Parathyroid adenoma (tissue), 2 donors: ENCODE data around the gene KMT5C.

Experiments
- H2AFZ ChIP-seq: fragments of 300-600 bp; sonication (generic); one replicate; pipeline ENCODE4 v1.7.0; 2017; ENCODE audit warnings: antibody characterized with exemption, mild to moderate bottlenecking
- H3K27ac ChIP-seq: fragments of 300-600 bp; sonication (generic); one replicate; pipeline ENCODE4 v1.7.0; 2017
- H3K27me3 ChIP-seq: fragments of 300-600 bp; sonication (generic); one replicate; pipeline ENCODE4 v1.7.0; 2017; ENCODE audit warnings: low read length; ENCODE audit not compliant: control insufficient read depth, insufficient read depth
- H3K36me3 ChIP-seq: fragments of 300-600 bp; sonication (generic); one replicate; pipeline ENCODE4 v1.7.0; 2017; ENCODE audit warnings: low read length; ENCODE audit not compliant: control insufficient read depth, insufficient read depth
- H3K4me1 ChIP-seq: fragments of 300-600 bp; sonication (generic); one replicate; pipeline ENCODE4 v1.7.0; 2017; ENCODE audit warnings: control low read depth
- H3K4me2 ChIP-seq: fragments of 300-600 bp; sonication (generic); one replicate; pipeline ENCODE4 v1.7.0; 2017; ENCODE audit warnings: low read length
- H3K4me3 ChIP-seq: fragments of 300-600 bp; sonication (generic); one replicate; pipeline ENCODE4 v1.7.0; 2017; ENCODE audit warnings: low read depth, low read length
- H3K79me2 ChIP-seq: fragments of 300-600 bp; sonication (generic); one replicate; pipeline ENCODE4 v1.7.0; 2017; ENCODE audit warnings: control low read depth
- H3K9ac ChIP-seq: fragments of 300-600 bp; sonication (generic); one replicate; pipeline ENCODE4 v1.7.0; 2017; ENCODE audit warnings: mild to moderate bottlenecking
- H3K9me3 ChIP-seq: fragments of 300-600 bp; sonication (generic); one replicate; pipeline ENCODE4 v1.7.0; 2017; ENCODE audit warnings: low read length; ENCODE audit not compliant: control insufficient read depth
- TF ChIP-seq, protein P1 (sequence below): fragments of 300-600 bp; sonication (generic); IDR thresholded peaks from one replicate; pipeline ENCODE4 v1.7.0; 2017; ENCODE audit warnings: antibody characterized with exemption, mild to moderate bottlenecking
- donor health status: primary hyperparathyroidism.

Gene KMT5C

GRCh38 chr19:55392820-55393761 lies 53.4 kb downstream of the KMT5C start:
- Histone ChIP-seq H3K9ac (no peak overlapping the region), H3K4me3 (no peak overlapping the region), H2AFZ (no peak overlapping the region), H3K9me3 (no peaks in the 10 kb centered on the region), H3K27me3 (no peaks in the 10 kb centered on the region), H3K27ac (no peak overlapping the region), H3K4me2 (no peak overlapping the region), H3K36me3 (no peaks in the 10 kb centered on the region), H3K4me1 (peaks cover 2% of the 10 kb centered on the region), H3K79me2 (peaks cover 10% of the 10 kb centered on the region)
- TF ChIP-seq, protein P1, sequence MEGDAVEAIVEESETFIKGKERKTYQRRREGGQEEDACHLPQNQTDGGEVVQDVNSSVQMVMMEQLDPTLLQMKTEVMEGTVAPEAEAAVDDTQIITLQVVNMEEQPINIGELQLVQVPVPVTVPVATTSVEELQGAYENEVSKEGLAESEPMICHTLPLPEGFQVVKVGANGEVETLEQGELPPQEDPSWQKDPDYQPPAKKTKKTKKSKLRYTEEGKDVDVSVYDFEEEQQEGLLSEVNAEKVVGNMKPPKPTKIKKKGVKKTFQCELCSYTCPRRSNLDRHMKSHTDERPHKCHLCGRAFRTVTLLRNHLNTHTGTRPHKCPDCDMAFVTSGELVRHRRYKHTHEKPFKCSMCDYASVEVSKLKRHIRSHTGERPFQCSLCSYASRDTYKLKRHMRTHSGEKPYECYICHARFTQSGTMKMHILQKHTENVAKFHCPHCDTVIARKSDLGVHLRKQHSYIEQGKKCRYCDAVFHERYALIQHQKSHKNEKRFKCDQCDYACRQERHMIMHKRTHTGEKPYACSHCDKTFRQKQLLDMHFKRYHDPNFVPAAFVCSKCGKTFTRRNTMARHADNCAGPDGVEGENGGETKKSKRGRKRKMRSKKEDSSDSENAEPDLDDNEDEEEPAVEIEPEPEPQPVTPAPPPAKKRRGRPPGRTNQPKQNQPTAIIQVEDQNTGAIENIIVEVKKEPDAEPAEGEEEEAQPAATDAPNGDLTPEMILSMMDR, result no peak
